ENCODE data around the gene STIP1. TPM values are rescaled to one million over a fixed set of nuclear protein-coding genes. Genes with fewer than 3 reads are reported as not detected.
A peak's percentile ranks its signal among the peaks of the same experiment; 100 is the strongest.

The STIP1 gene
- total RNA-seq, 1 experiment from 2014 or later: 336 TPM

- H3K27me3 ChIP-seq (ENCODE audit: insufficient read depth, low read length): no peaks in the 10 kb centered on the region
- peak overlapping the region; percentile 90 for H3K27ac ChIP-seq (ENCODE audit: low read depth, low read length)
- peak overlapping the region; percentile 90 for H3K4me2 ChIP-seq (ENCODE audit: low read length)
- intact Hi-C loops (cut with micrococcal nuclease): no loop called here
- peaks cover 4% of the 10 kb centered on the region; the same call in 1 of the 2 replicates for H4K20me1 ChIP-seq (ENCODE audit: insufficient read depth)
- ATAC-seq (no peak), DNase-seq (ENCODE audit: low read depth, low spot score) (no peak)
- ChIA-PET RAD21 (ENCODE audit: low non-redundant PET in 1 of 2, low total read pairs in 2 of 2, uncharacterized antibody in 2 of 2, unreplicated experiment in 2 of 2) (interaction anchor here in 1 of 2 experiments (0.7 kb wide), 1 partner anchor 88 kb away, joined by 5 read pairs; no protein-coding TSS in a partner anchor), CTCF (interaction anchor here (1.0 kb wide), 1 partner anchor 134 kb away, joined by 4 read pairs; the partner anchor contains the start of gene TRMT112), POLR2A (interaction anchor here (0.7 to 1.5 kb wide), 7 partner anchors 9 to 148 kb away, joined by 3 to 10 read pairs (median 4); no protein-coding TSS in a partner anchor)
- no peak for TF ChIP-seq SIN3A (IDR thresholded peaks at IDR 0.05; ENCODE audit: low read depth)
- no peak for TF ChIP-seq POLR2AphosphoS5 (IDR thresholded peaks at IDR 0.05; ENCODE audit: low read depth, low read length)
- no peak for TF ChIP-seq YY1 (IDR thresholded peaks at IDR 0.05; ENCODE audit: extremely low read depth, insufficient replicate concordance, low read depth, low read length)
- TF ChIP-seq CEBPB (IDR thresholded peaks at IDR 0.05; ENCODE audit: low read depth): no peak
- no peak for TF ChIP-seq SRF (IDR thresholded peaks at IDR 0.05; ENCODE audit: low read depth)
- no peak for TF ChIP-seq TCF7L2 (IDR thresholded peaks at IDR 0.05; ENCODE audit: borderline replicate concordance, extremely low read depth, insufficient read depth, insufficient read length)
- TF ChIP-seq EZH2 (IDR thresholded peaks at IDR 0.05): no peak
- TF ChIP-seq CTCF (IDR thresholded peaks at IDR 0.05 in 2 of 3, conservative IDR thresholded peaks at IDR 0.05 in 1 of 3; ENCODE audit: borderline replicate concordance in 1 of 3, insufficient read depth in 1 of 3, low read depth in 2 of 3, low read length in 2 of 3): no peak
- TF ChIP-seq FOSL1 (IDR thresholded peaks at IDR 0.05; ENCODE audit: low read depth): no peak
- no peak for TF ChIP-seq JUND (IDR thresholded peaks at IDR 0.05)
- TF ChIP-seq ELF1 (IDR thresholded peaks at IDR 0.05; ENCODE audit: borderline replicate concordance, low read depth): no peak
- TF ChIP-seq ZNF274 (IDR thresholded peaks at IDR 0.05; ENCODE audit: low read depth, low read length): no peak
- no peak for TF ChIP-seq ZBTB33 (IDR thresholded peaks at IDR 0.05; ENCODE audit: extremely low read depth, insufficient replicate concordance, low read length)
- no peak for TF ChIP-seq ZFX (IDR thresholded peaks at IDR 0.05)
- TF ChIP-seq POLR2A (IDR thresholded peaks at IDR 0.05; ENCODE audit: borderline replicate concordance, extremely low read depth, insufficient read depth, insufficient read length): no peak
- TF ChIP-seq CBX3 (IDR thresholded peaks at IDR 0.05; ENCODE audit: low read depth): no peak
- TF ChIP-seq MAX (IDR thresholded peaks at IDR 0.05): no peak
- no peak for TF ChIP-seq EZH2phosphoT487 (IDR thresholded peaks at IDR 0.05; ENCODE audit: borderline replicate concordance)
- TF ChIP-seq SP1 (IDR thresholded peaks at IDR 0.05; ENCODE audit: low read depth): no peak
- no peak for TF ChIP-seq RAD21 (IDR thresholded peaks at IDR 0.05; ENCODE audit: low read depth)
- H3K4me1 ChIP-seq (ENCODE audit: control insufficient read depth in 1 of 2, insufficient read depth in 2 of 2, low read length in 2 of 2): peaks cover 27 to 52% of the 10 kb centered on the region in 2 experiments
- no peaks in the 10 kb centered on the region for H3K9me3 ChIP-seq (ENCODE audit: control insufficient read depth in 1 of 2, insufficient read depth in 1 of 2, low read depth in 1 of 2, low read length in 2 of 2)
- BruUV-seq (replicated peaks): no TSS peak
- peak overlapping the region; percentile 81 to 88; a peak in 3 of 4 replicates for H3K4me3 ChIP-seq (replicated peaks in 1 of 2; ENCODE audit: low read depth in 1 of 2, low read length in 2 of 2)
- H3K79me2 ChIP-seq (ENCODE audit: insufficient read depth, low read length): peaks cover 26% of the 10 kb centered on the region
- H2AFZ ChIP-seq (ENCODE audit: low read depth, low read length, poor library complexity, severe bottlenecking): no peak overlapping the region
- H3K9me2 ChIP-seq (ENCODE audit: insufficient read depth): no peaks in the 10 kb centered on the region
- peak overlapping the region; percentile 87 for H3K9ac ChIP-seq (ENCODE audit: low read length)
- H3K36me3 ChIP-seq (ENCODE audit: control insufficient read depth in 1 of 2, insufficient read depth in 2 of 2, low read length in 2 of 2): peaks cover 3 to 7% of the 10 kb centered on the region in 2 experiments; a peak in 2 of 4 replicates
These were observed 2.1 kb upstream of the STIP1 start for GRCh38 chr11:64183890-64184289.

All from HCT116 (cell line).